SIG-M5 (cell line): ENCODE results near the gene FRMD4A.
"Not testable (repeated sequence)": the region's sequence is repeated elsewhere in the genome, so short reads cannot be mapped to it uniquely, and the experiment has no call there.

Source experiments
- DNase-seq: peaks from one replicate; lab custom pipeline; 2025; lab: John Stamatoyannopoulos, UW

The FRMD4A gene

DNA sequence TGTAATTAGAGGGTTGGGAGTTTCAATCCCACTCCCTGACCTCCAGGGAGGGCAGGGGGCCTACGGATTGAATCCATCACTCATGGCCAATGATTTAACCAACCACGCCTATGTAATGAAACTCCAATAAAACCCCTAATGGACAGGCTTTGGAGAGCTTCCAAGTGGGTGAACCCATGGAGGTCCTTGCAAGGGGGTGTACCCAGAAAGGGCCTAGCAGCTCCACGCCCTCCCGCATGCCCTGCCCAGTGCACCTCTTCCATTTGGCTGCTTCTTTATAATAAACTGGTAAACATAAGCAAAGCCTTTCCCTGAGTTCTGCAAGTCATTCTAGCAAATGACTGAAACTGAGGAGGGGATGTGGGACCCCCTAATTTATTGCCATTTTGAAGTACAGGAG lies 280.1 kb downstream of the FRMD4A start:
- no peak for DNase-seq

DNA sequence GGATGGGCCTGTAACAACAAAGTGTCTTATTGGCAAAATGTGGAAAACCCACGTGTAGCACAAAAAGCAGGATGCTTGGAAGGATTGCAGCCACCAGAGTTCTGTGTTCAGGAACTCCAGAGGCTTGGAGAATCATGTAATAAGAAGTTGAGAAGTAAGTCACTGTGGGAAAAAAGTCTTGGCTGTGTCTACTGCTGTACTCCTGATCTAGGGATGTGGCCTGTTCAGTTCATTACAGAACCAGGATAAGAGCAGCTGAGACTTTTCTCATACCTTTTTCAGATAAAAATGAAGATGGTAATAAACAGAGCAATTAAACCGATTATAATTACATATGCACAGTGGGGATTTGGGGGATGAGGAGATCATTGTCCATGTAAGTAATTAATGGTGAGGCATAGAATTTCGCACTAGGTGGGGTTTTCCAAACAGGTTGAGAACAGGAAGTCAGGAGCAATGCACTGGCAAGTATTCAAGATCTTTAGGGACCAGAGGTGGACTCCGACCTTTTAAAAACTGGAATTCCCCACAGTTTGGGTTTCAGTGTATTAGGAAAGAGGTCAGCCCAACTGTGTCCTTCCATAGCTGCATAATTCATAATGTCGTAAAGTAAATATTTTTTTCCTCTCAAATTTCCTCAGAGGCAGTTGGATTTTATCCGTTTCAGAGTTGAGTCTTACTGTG lies 281.7 kb downstream of the FRMD4A start:
- no peak for DNase-seq

DNA sequence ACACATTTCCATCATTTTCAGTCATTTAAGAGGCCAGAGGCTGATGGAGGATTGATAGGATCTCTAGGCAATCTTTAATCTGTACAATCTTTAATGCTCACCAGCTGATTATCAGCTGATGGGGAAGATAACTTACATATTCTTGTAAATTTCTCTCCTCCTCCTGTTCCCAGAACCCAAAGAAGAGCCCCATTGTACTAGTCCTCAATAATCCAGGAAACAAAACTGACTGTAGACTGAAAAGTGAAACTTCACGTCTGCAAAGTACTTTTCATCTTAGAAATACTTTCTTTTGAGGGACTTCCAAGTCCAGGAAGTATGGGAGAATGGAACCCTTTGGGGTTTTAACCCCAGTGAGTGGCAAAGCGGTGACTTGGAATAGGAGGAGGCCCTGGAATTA lies 283.3 kb downstream of the FRMD4A start:
- DNase-seq: no peak

DNA sequence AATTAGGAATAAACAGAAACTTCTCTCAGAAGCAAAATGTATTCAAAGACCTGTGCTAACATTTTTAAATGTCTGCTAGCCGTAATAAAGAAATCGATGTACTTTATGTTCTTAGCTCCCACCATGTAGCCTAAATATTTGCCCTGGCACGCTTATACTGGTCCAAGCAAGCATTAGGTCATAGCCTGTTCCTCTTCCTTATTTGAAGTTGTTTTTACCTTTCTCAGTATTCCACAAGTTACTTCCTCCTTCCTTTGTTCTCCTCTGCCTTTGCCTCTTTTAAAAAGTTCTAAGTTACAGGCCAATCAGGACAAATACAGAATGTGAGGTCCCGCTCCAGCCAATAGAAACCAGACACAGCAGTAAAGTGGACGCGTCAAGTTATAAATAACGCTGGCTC lies 288.7 kb downstream of the FRMD4A start:
- DNase-seq: not testable (repeated sequence)

DNA sequence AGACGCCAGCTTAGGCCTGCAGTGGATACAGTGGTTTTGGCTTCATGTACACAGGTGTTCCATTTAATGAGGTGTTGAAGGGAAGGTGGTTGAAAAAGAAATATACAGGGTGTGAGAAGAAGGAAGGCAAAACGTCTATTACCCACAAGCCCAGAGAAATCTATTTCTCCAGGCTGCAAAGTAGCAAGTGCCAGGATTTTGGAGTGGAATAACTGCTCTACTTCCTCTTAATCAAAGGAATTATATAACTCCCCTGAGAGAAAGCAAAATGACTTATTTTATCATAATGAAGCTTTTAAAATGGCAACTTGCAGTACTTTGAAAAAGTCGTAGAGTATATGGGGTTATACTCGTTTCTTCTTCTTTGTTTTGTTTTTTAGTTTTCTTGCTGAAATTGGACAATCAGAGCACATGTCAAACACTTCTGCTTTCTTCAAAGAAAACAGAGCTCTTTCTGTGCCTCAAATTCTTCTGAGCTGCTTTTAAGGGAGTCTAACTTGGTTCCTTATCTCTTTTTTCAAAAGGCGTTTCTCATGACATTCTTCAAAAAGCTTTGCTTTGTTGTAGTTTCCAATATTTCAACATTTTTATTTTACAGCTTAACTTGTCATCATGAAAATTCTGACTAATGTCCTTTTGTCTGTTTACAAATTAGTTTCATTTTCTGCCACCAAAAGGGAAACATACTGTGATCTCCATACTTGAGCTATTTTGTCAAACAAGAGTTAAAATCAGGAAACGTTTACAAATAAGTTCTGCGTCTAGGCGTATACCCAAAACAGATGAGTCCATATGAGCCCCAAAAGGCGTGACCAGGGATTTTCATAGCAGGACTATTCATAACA lies 289.7 kb downstream of the FRMD4A start:
- DNase-seq: no peak

DNA sequence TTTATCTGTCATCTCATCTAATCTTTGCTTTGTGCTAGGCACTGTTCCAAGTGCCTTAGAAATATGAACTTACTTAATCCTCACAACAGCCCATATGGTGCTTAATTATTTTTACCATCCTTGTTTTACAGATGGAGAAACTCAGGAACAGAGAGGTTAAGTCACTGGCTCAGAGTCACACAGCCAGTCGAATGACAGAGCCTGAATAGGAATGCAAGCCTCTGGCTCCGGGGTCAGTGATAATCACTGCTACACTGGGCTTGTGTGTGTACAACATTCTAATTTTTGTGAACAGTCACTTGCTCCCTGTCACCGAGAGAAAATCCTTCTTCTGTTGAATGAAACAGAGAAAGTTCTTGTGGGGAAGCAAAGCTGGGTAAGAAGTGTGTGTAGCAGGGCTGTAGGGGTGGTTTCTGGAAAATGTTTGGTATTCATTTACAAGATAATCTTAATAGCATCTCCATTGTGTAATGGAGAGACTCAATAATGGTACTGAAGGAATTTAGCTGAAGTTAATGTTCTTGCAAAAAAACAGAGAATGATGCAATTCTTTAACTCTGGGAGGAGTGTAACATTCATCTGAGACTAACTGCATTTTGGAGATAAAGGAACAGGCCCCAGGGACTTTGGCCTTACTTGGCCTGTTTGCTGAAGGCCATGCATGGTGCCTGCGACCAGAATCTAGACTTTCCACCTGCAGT lies 290.6 kb downstream of the FRMD4A start:
- DNase-seq: no peak

DNA sequence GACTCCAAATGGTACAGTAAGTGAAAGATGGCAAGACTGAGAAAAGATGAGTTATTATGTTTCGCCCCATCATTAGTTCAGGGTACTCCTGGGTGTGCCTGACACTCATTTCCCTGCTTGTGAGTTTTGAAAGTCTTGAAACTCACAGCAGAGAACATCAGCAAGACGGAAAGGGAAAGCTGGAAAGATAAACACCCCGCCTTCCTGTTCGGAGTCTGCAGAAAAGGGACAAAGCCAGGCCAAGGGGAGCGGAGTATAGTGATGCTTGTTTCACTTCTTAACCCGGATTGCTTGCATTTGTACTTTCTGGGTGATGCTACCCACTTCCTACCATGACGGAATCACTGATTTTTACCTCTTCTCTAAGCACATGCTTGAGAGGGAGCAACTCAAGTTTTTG lies 294.5 kb downstream of the FRMD4A start:
- DNase-seq: no peak

DNA sequence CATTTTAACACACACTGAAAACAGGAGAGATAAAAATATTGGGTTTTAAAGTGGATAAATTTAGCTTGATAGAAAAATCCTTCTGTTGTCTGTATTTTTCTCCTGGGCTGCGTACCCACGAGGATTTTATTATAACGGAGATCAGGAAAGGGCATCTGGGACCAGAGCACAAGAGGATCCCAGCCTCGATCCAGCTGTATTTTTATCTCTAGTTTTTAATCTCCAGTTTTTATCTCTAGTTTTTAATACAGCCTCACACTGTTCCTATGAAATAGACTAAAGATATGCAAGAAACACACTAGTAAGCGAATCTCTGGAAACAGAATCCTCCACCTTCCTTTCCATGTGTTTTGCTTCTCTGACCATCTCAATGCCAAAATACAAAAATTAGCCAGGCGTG lies 295.2 kb downstream of the FRMD4A start:
- no peak for DNase-seq

DNA sequence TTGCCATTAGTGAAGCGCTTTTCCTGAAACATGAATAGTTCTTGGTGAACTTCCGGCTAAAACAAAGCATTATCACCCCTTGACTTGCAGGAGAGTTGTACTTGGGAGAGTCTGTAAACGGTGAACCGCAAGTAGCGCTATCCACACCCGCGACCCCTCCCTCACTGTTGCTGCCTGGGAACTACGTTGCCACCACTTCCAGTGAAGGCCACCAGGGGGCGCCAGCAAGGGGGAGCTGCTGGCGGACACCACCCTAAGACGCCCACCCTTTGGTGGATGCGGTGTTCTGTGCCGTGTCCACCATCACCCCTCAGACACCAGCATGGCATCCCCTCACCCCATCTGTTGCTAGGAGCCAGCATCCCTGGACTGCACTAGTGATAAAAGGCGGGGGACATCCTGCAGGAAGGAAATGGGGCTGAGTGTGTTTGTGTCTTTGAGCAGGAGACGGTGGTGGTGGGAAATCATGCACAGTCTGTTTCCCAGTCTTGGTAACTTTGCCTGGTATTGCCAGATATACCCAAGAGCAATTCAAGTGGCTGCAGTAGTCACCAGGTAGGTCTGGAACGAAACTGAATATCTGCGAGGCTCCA lies 298.2 kb downstream of the FRMD4A start:
- DNase-seq: no peak

DNA sequence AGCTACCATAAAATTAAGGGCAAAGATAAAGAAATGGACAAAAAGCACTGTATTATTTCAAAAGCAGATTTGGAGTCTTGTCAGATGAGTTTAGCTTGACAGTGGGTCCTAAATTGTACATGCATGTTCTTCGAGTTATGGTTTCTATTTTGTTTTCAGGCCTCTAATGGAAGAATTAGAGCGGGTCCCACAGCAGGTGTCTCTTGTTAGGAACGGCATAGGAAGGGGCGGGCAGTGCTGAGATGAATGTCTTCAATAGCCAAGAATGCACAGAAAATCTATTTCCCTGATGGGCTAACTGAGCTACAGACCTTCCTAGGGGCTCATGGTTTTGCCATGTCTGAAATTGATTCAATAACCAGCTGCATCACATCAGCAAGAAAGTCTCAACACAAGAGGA lies 304.4 kb downstream of the FRMD4A start:
- no peak for DNase-seq

DNA sequence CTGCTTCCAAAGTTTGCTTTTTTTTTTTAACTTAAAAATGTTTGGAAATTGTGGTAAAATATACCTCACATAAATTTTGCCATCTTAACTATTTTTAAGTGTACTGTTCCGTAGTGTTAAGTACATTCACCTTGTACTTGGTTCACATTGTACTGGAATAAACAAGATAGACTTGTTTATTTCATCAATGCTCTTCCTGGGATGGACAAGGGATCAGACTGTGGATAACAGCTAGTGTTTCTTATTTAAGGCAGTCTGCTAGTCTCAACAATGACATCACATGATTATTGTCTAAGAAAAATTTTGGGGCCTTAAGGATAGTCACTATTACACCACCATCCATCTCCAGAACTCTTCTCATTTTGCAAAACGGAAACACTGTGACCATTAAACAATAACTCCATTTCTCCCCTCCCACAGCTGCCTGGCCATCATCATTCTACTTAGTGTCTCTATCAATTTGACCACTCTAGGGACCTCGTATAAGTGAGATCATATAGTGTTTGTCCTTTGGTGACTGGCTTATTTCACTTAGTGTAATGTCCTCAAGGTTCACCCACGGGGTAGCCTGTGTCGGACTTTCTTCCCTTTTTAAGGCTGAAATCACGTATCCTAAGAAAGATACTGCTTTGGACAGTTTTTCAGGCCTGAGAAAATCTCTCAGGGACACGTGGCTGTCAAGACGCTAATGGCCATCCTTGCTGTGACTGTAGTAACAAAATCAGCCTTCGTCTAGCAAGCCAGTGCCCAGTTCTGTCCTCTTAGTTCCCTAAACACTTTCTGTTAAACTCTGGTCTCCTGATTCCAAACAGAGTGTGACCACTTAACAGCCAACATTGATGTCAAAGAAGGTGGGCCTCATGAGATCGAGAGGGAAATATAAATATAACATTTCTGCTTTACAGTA lies 305.2 kb downstream of the FRMD4A start:
- DNase-seq: no peak

DNA sequence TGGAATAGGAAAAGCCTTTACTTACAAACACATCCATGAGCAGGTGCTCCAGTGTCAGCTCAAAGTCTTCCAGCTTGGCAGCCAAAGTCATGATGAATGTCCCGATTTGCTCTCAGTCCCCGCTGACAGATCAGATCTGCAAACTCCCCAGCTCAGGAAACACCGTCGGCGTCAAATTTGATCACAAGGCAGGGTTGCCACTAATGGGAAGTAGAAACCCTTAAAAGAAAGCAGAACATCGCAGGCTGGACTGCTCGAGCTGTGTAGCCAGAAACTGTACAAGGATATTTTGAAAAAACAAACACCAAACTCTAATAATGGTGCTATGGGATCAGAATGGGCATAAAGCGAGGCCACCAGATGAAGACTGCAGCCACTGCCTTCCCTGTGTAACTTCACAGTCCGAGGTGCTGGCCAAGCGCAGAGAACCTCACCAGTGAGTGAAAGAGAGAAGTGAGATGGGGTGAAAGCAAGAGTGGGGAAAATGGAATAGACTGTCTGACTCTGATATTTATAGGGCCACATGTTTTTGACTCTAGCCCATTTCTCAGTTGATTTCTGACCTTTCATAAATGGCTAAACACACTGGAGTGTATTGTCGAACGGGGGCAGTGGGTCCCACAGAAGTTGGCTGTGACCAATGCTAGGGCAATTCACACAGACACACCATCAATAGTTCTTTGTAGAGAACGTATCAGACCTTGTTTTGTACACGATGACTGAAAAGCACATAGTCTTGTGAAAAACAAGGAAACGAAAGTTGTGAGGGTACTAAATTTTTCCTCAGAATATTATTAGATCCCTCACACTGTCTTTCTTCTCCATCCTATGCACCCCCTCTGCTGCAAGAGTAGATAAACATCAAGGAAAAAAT lies 306.2 kb downstream of the FRMD4A start:
- no peak for DNase-seq

DNA sequence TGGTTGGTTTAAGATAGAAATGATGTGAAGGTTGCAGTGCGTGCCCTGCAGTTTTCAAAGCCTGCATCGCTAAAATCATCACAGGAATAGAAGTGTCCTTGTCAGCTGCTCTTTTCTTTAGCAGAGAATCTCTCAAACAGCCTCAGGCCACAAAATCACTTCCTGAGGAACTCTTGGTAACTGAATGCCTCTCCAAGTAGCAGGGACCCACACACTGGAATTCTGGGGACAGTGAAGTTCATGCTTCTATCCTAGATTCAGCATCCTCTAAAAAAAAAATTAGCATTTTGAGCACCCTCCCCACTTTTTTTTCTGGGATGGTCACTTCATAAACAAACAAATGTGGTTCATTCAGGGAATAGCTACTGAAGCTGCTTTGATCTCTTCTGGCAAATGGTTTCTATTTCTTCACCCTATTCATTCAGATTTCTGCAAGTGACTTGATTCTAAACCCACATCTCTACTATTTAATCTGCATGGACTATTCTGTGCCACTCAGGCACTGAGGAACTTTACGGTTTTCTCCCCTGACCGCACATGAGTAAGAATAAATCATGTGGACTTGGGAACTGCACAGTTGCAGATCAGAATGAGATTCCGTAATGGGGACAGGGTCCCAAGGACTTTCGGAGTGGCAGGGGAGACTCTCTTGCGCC lies 306.9 kb downstream of the FRMD4A start:
- DNase-seq: no peak

DNA sequence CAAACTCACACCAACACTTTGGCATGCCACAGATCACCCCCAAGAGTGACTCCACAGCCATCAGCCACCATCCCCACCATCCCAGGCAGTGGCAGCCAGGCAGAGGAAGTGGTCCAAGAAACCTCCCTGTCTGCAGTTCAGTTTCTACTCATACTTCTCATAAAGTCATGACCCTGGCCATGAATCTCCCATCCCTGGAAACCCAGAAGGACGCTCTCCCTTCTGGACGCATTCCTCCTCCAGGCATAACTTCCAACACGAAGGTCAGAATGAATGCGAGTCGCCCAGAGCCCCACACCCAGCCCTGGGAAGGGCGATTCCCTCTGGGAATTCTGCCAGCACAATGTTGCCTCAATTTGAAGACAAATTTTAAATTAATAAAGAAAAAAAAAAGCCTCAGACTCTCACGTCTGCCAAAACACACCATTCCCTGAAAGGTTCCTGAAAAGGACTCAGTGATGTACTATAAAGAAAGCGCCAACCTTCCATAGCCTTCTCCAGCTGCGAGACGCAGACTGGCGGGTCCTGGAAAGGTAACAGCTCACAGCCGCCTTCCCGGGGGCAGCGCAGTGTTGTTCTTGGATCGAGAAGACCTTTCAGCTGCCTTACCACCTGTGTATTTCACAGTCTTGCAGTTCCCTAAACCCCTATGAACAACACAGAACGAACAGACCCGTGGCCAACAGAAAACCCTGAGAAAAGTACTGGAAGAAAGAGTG lies 307.6 kb downstream of the FRMD4A start:
- DNase-seq: no peak

DNA sequence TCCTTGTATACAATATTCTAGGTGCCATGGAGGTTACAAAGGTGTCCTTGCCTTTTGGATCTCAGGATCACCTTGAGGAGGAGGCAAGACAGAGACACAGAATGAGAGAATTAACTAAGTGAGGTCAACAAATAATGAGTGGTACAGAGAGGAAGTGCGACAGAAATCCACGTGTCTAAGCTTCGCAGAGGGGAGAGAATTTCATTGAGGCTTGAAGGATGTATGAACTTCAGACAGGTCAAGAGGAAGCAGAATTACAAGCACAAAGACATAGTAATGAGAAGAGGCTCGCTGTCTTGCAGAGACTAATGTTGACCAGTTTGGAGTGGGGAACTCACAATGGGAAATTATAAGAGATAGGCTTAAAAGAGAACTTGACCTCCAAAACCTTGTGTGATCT lies 308.7 kb downstream of the FRMD4A start:
- DNase-seq: no peak

DNA sequence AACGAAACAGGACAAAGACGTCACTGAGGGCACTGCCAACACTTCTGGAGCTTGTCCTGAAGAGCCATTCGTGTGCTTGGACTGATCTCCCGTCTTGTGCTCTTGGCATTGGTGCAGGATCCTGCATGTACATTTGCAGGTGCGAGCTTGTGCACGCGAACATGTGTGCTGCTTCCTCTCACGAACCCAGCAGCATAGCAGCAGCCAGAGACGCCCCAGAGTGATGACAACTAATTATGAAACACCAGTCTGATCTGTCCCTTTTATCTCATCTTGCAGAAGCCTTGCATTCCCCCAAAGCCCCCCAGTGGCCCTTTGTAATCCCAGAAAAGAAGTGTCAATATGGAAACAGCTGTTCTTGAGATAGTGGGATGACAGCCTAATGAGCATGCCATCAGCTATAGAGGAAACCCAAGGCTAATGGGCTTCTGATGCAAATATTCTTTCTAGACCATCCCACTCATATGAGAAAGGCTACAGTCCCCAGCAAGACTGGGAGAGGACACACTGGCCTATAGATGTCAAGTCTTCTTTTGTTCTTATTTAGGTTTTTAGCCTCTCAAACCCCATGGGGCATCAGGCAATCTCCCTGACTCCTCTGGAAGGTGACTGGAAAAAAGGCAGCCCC lies 310.6 kb downstream of the FRMD4A start:
- DNase-seq: no peak

DNA sequence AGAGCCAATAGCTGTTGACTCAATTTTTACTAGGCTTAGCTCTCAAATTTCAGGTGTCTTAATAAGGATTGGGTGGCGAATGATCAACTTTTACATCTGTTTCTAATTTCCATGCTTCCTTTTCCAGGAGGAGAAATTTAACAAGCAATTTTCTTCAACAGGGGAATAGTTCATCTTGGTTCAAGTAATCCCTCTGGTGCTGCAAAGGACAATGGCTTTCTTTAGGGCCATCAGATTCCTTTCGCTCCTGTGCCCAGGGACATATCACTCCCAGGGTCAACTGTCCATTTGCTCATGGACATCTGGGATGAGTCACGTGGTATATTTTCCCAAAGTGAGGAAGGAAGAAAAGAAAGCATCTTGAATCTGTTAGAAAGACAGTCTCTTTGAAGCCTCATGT lies 313.3 kb downstream of the FRMD4A start:
- DNase-seq: no peak

DNA sequence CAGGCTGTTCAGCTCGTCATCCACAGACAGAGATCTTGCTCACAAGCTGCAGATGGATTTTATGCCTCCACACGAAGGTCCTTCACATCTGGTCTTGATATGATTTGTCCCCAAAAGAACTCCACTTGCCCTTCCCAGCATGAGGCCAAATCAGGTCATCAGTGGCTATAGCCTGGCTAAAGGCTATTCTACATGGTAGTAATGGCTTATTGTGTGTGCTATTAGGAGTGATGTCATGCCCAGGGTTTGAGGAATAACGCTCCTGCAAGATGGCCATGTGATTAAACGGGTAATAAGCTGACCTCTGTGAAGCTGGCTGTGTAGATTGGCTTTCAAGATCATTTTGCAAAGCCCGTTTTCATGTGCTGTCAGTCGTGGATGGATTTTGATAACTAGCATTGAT lies 313.8 kb downstream of the FRMD4A start:
- DNase-seq: no peak

DNA sequence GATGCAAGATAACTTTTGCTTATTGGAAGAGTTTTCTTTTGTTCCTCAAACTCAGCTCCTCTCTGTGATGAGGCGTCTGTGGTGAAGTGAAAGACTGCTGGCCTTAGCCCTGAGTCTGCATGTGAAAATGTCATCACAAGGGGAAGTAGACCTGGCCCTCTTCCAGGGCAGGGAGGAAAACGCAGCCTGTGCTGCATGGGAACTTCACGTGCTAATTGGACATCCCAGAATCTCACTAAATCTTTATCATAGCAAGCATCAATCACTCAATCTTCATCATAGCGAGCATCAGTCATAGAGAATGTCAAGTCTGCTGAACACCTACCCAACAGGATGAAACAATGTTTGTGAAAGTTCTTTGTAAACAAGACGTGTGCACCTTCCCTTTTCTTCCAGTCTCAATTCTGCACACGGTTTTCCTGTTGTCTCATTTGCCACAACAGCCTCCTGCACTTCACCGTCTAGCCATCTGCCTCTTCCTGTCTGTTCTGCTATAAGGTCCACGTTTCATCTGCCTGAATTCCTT lies 314.6 kb downstream of the FRMD4A start:
- DNase-seq: no peak
